SK-N-SH (cell line): ENCODE measurements around the gene TMEM187. TPM values are rescaled to one million over a fixed set of nuclear protein-coding genes. Genes with fewer than 3 reads are reported as not detected.

Experiments used
- CTCF ChIA-PET: fragments of 300-600, 350-600 bp; formaldehyde crosslinking; extraction: SDS; loops from one replicate; lab custom pipeline; 2021; lab: Yijun Ruan, JAX
- POLR2A ChIA-PET: fragments of 350-600 bp; sonication (Branson Sonifier 250); formaldehyde crosslinking; extraction: SDS; loops from one replicate; lab custom pipeline; 2020; ENCODE audit warnings: antibody characterized with exemption, inconsistent platforms; lab: Yijun Ruan, JAX
- DNase-seq: peaks from one replicate; pipeline ENCODE4 v3.0.0; 2012
- H2AFZ ChIP-seq: fragments of 200-600 bp; sonication (generic); 2 replicates; pipeline ENCODE4 v1.8.1; 2016; ENCODE audit warnings: antibody characterized with exemption, mild to moderate bottlenecking, low read depth
- H3F3A ChIP-seq: fragments of 200-600 bp; sonication (generic); replicated peaks from 2 replicates; pipeline ENCODE3; 2016; ENCODE audit warnings: antibody characterized with exemption, mild to moderate bottlenecking; ENCODE audit not compliant: insufficient read depth
- H3K27ac ChIP-seq, 2 experiments: fragments of 200-500 bp in 1 of 2; fragments of 200-600 bp in 1 of 2; sonication (Bioruptor generic) in 1 of 2; sonication (generic), shearing (Covaris generic) in 1 of 2; 2 replicates each; pipeline versions ENCODE4 v1.5.1 to v1.6.1; 2014 to 2016; ENCODE audit warnings: low read depth in 2 of 2, inconsistent platforms in 1 of 2, low read length in 1 of 2, mild to moderate bottlenecking in 1 of 2, mixed read lengths in 1 of 2
- H3K27me3 ChIP-seq: fragments of 200-600 bp; sonication (generic), shearing (Covaris generic); 2 replicates; pipeline ENCODE4 v1.6.1; 2016; ENCODE audit warnings: mixed run types; ENCODE audit not compliant: insufficient read depth
- H3K36me3 ChIP-seq, 2 experiments: fragments of 200-500 bp in 1 of 2; fragments of 200-600 bp in 1 of 2; sonication (Bioruptor generic) in 1 of 2; sonication (generic) in 1 of 2; replicated peaks in 1 of 2; 2 replicates each; pipeline versions ENCODE3 to v1.5.1; 2014 to 2016; ENCODE audit warnings: low read length in 1 of 2, mild to moderate bottlenecking in 1 of 2; ENCODE audit not compliant: insufficient read depth in 2 of 2, control insufficient read depth in 1 of 2
- H3K4me1 ChIP-seq, 2 experiments: fragments of 200-500 bp in 1 of 2; fragments of 200-600 bp in 1 of 2; sonication (Bioruptor generic) in 1 of 2; sonication (generic), shearing (Covaris generic) in 1 of 2; 2 replicates each; pipeline versions ENCODE4 v1.5.1 to v1.6.1; 2014 to 2016; ENCODE audit warnings: low read depth in 1 of 2, low read length in 1 of 2, mixed run types in 1 of 2; ENCODE audit not compliant: insufficient read depth in 2 of 2, control insufficient read depth in 1 of 2
- H3K4me2 ChIP-seq: fragments of 200-600 bp; sonication (generic), shearing (Covaris generic); 2 replicates; pipeline ENCODE4 v1.6.1; 2017; ENCODE audit warnings: mixed run types
- H3K4me3 ChIP-seq, 2 experiments: fragments of 200-500 bp in 1 of 2; fragments of 200-600 bp in 1 of 2; sonication (Bioruptor generic) in 1 of 2; sonication (generic), shearing (Covaris generic) in 1 of 2; 2 replicates each; pipeline versions ENCODE4 v1.5.1 to v1.8.1; 2014 to 2016; ENCODE audit warnings: low read depth in 2 of 2, inconsistent platforms in 1 of 2, low read length in 1 of 2, mild to moderate bottlenecking in 1 of 2, mixed read lengths in 1 of 2, moderate library complexity in 1 of 2
- H3K79me2 ChIP-seq: fragments of 200-600 bp; sonication (generic); 2 replicates; pipeline ENCODE4 v1.8.1; 2017; ENCODE audit warnings: mild to moderate bottlenecking; ENCODE audit not compliant: insufficient read depth
- H3K9ac ChIP-seq: fragments of 200-600 bp; sonication (generic); 2 replicates; pipeline ENCODE4 v1.6.1; 2017; ENCODE audit warnings: mixed run types
- H3K9me2 ChIP-seq: fragments of 200-600 bp; sonication (generic); 2 replicates; pipeline ENCODE4 v1.6.1; 2017; ENCODE audit warnings: mixed run types
- H3K9me3 ChIP-seq: fragments of 200-600 bp; sonication (generic); 2 replicates; pipeline ENCODE4 v1.6.1; 2017; ENCODE audit warnings: mixed run types, mild to moderate bottlenecking, moderate library complexity
- H4K20me1 ChIP-seq: fragments of 200-600 bp; sonication (generic); 2 replicates; pipeline ENCODE4 v1.6.1; 2017; ENCODE audit warnings: mild to moderate bottlenecking, mixed run types; ENCODE audit not compliant: insufficient read depth
- CHD2 ChIP-seq: fragments of 150-350 bp; IDR thresholded peaks from 2 replicates; pipeline ENCODE4 v1.6.1; 2018; ENCODE audit warnings: low read length; ENCODE audit not compliant: partially characterized antibody
- CTCF ChIP-seq: fragments of 200-600 bp; sonication (generic); IDR thresholded peaks from 2 replicates; pipeline ENCODE4 v1.6.1; 2017; ENCODE audit warnings: antibody characterized with exemption, mild to moderate bottlenecking, moderate library complexity
- ELF1 ChIP-seq: IDR thresholded peaks from 2 replicates; pipeline ENCODE4 v1.4.0; 2012
- EZH2phosphoT487 ChIP-seq: fragments of 200-600 bp; sonication (generic); IDR thresholded peaks from 2 replicates; pipeline ENCODE4 v1.6.1; 2017; ENCODE audit warnings: low read depth, mixed run types, mild to moderate bottlenecking, antibody characterized with exemption, moderate library complexity, borderline replicate concordance
- FOSL2 ChIP-seq: IDR thresholded peaks from 2 replicates; pipeline ENCODE4 v1.4.0; 2012; ENCODE audit warnings: low read depth, mild to moderate bottlenecking, moderate library complexity, borderline replicate concordance
- IRF3 ChIP-seq: fragments of 150-350 bp; IDR thresholded peaks from 2 replicates; pipeline ENCODE4 v1.6.1; 2016; ENCODE audit warnings: mild to moderate bottlenecking, low read depth, low read length
- JUND ChIP-seq: IDR thresholded peaks from 2 replicates; pipeline ENCODE4 v1.4.0; 2012
- MXI1 ChIP-seq: IDR thresholded peaks from 2 replicates; pipeline ENCODE4 v1.6.1; 2012; ENCODE audit warnings: mild to moderate bottlenecking, low read depth, low read length, improper control_type of control experiment
- PBX3 ChIP-seq: IDR thresholded peaks from 2 replicates; pipeline ENCODE4; 2012
- POLR2AphosphoS5 ChIP-seq: IDR thresholded peaks from 2 replicates; pipeline ENCODE4 v1.6.1; 2012; ENCODE audit warnings: low read depth, low read length
- RAD21 ChIP-seq: IDR thresholded peaks from 2 replicates; pipeline ENCODE4 v1.6.1; 2012; ENCODE audit warnings: mild to moderate bottlenecking, low read length
- RCOR1 ChIP-seq: fragments of 150-350 bp; IDR thresholded peaks from 2 replicates; pipeline ENCODE4 v1.6.1; 2017; ENCODE audit warnings: antibody characterized with exemption, low read length
- REST ChIP-seq: IDR thresholded peaks from 2 replicates; pipeline ENCODE4 v1.6.1; 2012; ENCODE audit warnings: mild to moderate bottlenecking, low read depth, low read length, moderate library complexity
- RFX5 ChIP-seq: IDR thresholded peaks from 2 replicates; pipeline ENCODE4 v1.6.1; 2012; ENCODE audit warnings: mild to moderate bottlenecking, improper control_type of control experiment, low read length
- RXRA ChIP-seq: IDR thresholded peaks from 2 replicates; pipeline ENCODE4 v1.4.0; 2012; ENCODE audit warnings: low read depth, mild to moderate bottlenecking, borderline replicate concordance
- SIN3A ChIP-seq: IDR thresholded peaks from 2 replicates; pipeline ENCODE4 v1.6.1; 2012; ENCODE audit warnings: low read depth, mild to moderate bottlenecking, low read length, moderate library complexity, borderline replicate concordance
- SMC3 ChIP-seq: IDR thresholded peaks from 2 replicates; pipeline ENCODE4 v1.6.1; 2012; ENCODE audit warnings: low read depth, low read length, improper control_type of control experiment
- USF2 ChIP-seq: fragments of 150-350 bp; IDR thresholded peaks from 2 replicates; pipeline ENCODE4 v1.6.1; 2017; ENCODE audit warnings: antibody characterized with exemption, low read length, low read depth, borderline replicate concordance
- ZBTB33 ChIP-seq: IDR thresholded peaks from 2 replicates; pipeline ENCODE4 v1.4.0; 2012; ENCODE audit warnings: low read depth, borderline replicate concordance
- WGBS: methylation state at CpG from one replicate; pipeline ENCODE4 v1.1.6; 2017; ENCODE audit warnings: low lambda C conversion rate; 5-methylcytosine and 5-hydroxymethylcytosine counted together
- polyA plus RNA-seq, 3 experiments: library from polyadenylated mRNA; depleted of rRNA; stranded (reverse); fragments of >200 nt; gene quantifications; 2 replicates each; pipeline ENCODE4 v1.2.3, GENCODE V29; 2012

Gene TMEM187
- polyA plus RNA-seq, 1 of the 3 experiments (the other 2 are of a cell fraction): 10.9 TPM

GRCh38 chrX:153961292-153961691, 11.3 kb upstream of the TMEM187 start:
- Histone ChIP-seq H3K4me1 (no peaks in the 10 kb centered on the region; a peak in 1 of 4 replicates), H3K79me2 (peaks cover 42% of the 10 kb centered on the region), H4K20me1 (peaks cover 49% of the 10 kb centered on the region), H3K9me2 (no peaks in the 10 kb centered on the region), H3K9ac (no peak overlapping the region), H3K36me3 (peaks cover 12 to 83% of the 10 kb centered on the region in 2 experiments), H2AFZ (no peak overlapping the region), H3K4me3 (no peak overlapping the region), H3K27ac (no peak overlapping the region), H3K4me2 (no peak overlapping the region), H3K27me3 (no peaks in the 10 kb centered on the region), H3K9me3 (no peaks in the 10 kb centered on the region), H3F3A (no peaks in the 10 kb centered on the region)
- ChIA-PET CTCF (interaction anchor here (11.6 kb wide), 1 partner anchor 12 kb away, joined by 179 read pairs; the partner anchor contains the start of gene RENBP), POLR2A (interaction anchor here (0.6 kb wide), 1 partner anchor 8 kb away, joined by 3 read pairs; no protein-coding TSS in a partner anchor)
- WGBS: 90% methylated on average over 6 of the region's 11 CpGs
- TF ChIP-seq ZBTB33 (no peak), RCOR1 (no peak), POLR2AphosphoS5 (no peak), EZH2phosphoT487 (no peak), PBX3 (no peak), MXI1 (no peak), FOSL2 (no peak), SMC3 (no peak), JUND (no peak), RXRA (no peak), ELF1 (no peak), CTCF (no peak), REST (no peak), CHD2 (no peak), USF2 (no peak), RAD21 (no peak), RFX5 (no peak), IRF3 (no peak), SIN3A (no peak)
- DNase-seq: no peak
